Breast epithelium (tissue), 3 donors: ENCODE results near the gene CDH3.

Experiments used
- POLR2AphosphoS5 ChIP-seq, 3 donors: sonication (generic); formaldehyde crosslinking; IDR thresholded peaks; one replicate each; pipeline ENCODE4 v1.6.1; 2017; ENCODE audit warnings: antibody characterized with exemption in 3 of 3
- TF ChIP-seq, protein P1 (sequence below), 3 donors: fragments of 450-650 bp; IDR thresholded peaks; one replicate each; pipeline ENCODE4 v1.5.1; 2016 to 2017; ENCODE audit warnings: antibody characterized with exemption in 3 of 3, mild to moderate bottlenecking in 3 of 3, moderate library complexity in 3 of 3

DNA sequence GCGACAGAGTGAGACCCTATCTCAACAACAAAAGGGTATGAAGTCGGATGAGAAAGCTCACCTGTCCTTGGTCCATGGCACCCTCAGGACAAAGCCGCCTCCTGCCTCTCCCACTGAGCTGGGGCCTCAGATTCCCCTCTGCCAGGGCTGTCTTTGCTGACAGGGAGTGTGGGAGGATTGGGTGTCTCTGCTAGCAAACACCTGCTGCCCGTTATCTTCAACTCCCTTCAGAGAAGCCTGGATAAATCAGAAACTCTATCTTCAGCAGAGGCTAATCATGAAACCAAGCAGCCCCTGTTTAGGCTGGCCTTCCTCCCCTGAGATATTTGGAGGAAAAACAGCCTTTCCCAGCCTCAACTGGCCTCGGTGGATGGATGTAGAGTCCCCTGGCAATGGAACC lies 55.7 kb downstream of the CDH3 start:
- TF ChIP-seq, protein P1, sequence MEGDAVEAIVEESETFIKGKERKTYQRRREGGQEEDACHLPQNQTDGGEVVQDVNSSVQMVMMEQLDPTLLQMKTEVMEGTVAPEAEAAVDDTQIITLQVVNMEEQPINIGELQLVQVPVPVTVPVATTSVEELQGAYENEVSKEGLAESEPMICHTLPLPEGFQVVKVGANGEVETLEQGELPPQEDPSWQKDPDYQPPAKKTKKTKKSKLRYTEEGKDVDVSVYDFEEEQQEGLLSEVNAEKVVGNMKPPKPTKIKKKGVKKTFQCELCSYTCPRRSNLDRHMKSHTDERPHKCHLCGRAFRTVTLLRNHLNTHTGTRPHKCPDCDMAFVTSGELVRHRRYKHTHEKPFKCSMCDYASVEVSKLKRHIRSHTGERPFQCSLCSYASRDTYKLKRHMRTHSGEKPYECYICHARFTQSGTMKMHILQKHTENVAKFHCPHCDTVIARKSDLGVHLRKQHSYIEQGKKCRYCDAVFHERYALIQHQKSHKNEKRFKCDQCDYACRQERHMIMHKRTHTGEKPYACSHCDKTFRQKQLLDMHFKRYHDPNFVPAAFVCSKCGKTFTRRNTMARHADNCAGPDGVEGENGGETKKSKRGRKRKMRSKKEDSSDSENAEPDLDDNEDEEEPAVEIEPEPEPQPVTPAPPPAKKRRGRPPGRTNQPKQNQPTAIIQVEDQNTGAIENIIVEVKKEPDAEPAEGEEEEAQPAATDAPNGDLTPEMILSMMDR (IDR thresholded peaks at IDR 0.05), result no peak
- no peak for TF ChIP-seq POLR2AphosphoS5 (IDR thresholded peaks at IDR 0.05)
